Liver (tissue), 3 donors: Measurements from ENCODE around the gene ATOH7.

Source experiments
- CTCF ChIP-seq: fragments of 150-350 bp; IDR thresholded peaks from 2 replicates; pipeline ENCODE4 v1.5.1; 2017; ENCODE audit warnings: improper control_type of control experiment, low read depth, low read length; ENCODE audit not compliant: missing input control
- GABPA ChIP-seq, 2 donors: IDR thresholded peaks in 1 of 2; conservative IDR thresholded peaks in 1 of 2; 2 replicates each; pipeline ENCODE4 v1.6.1; 2016; ENCODE audit warnings: antibody characterized with exemption in 2 of 2, mild to moderate bottlenecking in 1 of 2, moderate library complexity in 1 of 2
- TAF1 ChIP-seq: conservative IDR thresholded peaks from 2 replicates; pipeline ENCODE4 v1.6.1; 2016; ENCODE audit warnings: antibody characterized with exemption, mild to moderate bottlenecking
- YY1 ChIP-seq: IDR thresholded peaks from 2 replicates; pipeline ENCODE4 v1.6.1; 2016; ENCODE audit warnings: antibody characterized with exemption, mild to moderate bottlenecking
- donor health status: healthy.
- donor health status: healthy.

- TF ChIP-seq TAF1 (no peak), CTCF (no peak), GABPA (IDR thresholded peaks at IDR 0.05 in 1 of 2, conservative IDR thresholded peaks at IDR 0.05 in 1 of 2) (no peak), YY1 (no peak)
Observed at GRCh38 chr10:68230268-68230667, 1.6 kb downstream of the ATOH7 start.
